Stimulated activated CD4-positive, alpha-beta T cell treated with anti-CD3 and anti-CD28 coated beads, Interleukin-4, amount 100 ng/mL, for 48 hours (primary cell): ENCODE results near the gene UBE2QL1.

Experiments
- DNase-seq, 2 donors: peaks; one replicate each; pipeline ENCODE4 v3.0.0-alpha.2; 2020; ENCODE audit warnings: low read depth in 2 of 2

The UBE2QL1 gene

GRCh38 chr5:6527749-6528455 is 79.2 kb downstream of the UBE2QL1 start:
- no peak for DNase-seq

- no peak for DNase-seq
These were observed 86.9 kb downstream of the UBE2QL1 start for GRCh38 chr5:6535594-6535993.

- no peak for DNase-seq
These were observed 90.4 kb downstream of the UBE2QL1 start for GRCh38 chr5:6539060-6539459.

GRCh38 chr5:6540111-6540827 is 91.6 kb downstream of the UBE2QL1 start:
- DNase-seq, result no peak

GRCh38 chr5:6541256-6542013 is 92.8 kb downstream of the UBE2QL1 start:
- DNase-seq, result no peak

- DNase-seq, result no peak
These were observed 94.0 kb downstream of the UBE2QL1 start for GRCh38 chr5:6542421-6543345.

GRCh38 chr5:6543346-6543730 is 94.7 kb downstream of the UBE2QL1 start:
- DNase-seq, result no peak

- no peak for DNase-seq
These were observed 95.3 kb downstream of the UBE2QL1 start for GRCh38 chr5:6543830-6544560.
